HK-2 (cell line): ENCODE data around the gene RABEP1.
A peak's percentile ranks its signal among the peaks of the same experiment; 100 is the strongest.
"Not testable (repeated sequence)": the region's sequence is repeated elsewhere in the genome, so short reads cannot be mapped to it uniquely, and the experiment has no call there.

ENCODE experiments used
- DNase-seq: peaks from one replicate; pipeline ENCODE4 v3.0.0-alpha.2; 2018; ENCODE audit not compliant: unreplicated experiment

RABEP1 gene

DNA sequence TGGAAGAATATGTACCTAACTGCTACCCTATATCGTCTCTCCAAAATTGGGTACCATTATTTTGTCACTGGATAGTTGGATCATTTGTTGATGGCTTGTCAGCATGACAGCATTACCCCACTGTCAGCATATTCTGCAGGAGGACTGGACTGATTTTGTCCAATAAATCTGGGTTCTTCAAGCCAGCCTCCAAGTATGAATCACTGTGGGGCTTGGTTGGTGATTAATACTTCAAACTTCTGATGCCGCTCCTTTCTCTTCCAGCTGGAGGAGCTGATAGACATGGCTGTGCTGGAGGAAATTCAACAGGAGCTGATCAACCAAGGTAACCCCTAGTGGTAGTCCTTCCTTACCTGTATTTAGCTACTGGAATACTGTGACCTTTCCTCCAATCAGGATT lies 140.4 kb downstream of the RABEP1 start:
- DNase-seq = peak; percentile 28

DNA sequence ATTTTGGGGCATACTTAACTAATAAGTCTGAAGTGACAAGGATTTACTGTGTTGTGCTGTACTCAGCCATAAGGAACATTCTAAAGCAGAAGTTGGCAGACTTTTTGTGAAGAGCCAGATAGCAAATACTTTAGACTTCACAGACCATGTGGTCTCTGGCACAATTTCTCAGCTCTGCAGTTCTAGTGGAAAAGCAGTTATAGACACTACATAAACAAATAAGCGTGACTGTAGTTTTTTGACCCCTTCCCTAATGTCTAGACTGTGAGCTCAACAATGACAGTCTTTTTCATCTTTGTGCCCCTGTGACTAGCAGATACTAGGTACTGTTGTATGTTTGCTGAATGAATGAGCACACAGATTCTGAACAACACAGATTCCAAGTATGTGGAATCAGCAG lies 142.8 kb downstream of the RABEP1 start:
- no peak for DNase-seq

DNA sequence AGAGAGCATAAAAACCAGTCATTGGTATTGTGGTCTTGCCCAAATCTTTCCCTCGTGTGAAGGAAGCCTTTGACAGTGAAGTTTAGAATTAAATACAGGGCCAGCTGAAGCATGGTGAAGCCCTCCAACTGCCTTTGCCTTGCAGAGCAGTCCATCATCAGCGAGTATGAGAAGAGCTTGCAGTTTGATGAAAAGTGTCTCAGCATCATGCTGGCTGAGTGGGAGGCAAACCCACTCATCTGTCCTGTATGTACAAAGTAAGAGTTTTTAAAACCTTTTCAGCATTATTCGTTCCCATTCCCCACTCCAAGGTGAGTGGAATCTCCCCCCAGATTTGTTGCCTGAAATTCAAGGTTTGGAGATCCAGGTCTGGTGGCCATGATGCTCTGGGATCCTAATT lies 143.7 kb downstream of the RABEP1 start:
- DNase-seq = no peak

DNA sequence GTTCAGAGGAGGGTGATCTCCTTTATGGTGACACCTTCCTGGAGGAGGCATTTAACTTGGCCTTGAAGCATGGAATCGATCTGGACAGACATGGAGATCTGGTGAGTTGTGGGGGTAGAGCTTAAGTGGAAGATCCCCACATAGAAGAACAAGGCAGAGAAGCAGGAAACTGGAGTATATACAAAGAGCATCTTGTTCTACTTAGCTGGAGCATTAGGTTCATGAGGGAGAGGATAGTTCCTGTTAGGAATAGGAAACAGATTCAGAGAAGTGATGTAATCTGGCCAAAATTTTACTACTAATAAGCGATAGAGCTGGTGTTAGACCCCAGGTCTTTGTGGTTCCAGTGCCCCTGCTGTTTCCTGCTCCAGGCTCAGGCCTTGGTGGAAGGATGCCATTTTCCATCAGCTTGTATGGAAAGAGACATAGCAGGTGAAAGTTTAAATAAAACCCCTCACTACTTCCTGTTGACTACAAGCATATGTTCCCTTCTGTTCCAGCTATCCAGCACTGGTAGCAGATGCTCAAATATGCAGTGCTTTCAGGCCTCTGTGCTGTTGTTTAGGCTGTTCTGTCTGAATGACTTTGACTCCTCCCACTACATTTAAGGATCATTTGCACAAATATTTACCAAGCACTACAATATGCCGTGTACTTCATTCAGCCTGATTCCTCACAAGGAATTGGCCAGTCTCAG lies 147.3 kb downstream of the RABEP1 start:
- no peak for DNase-seq

DNA sequence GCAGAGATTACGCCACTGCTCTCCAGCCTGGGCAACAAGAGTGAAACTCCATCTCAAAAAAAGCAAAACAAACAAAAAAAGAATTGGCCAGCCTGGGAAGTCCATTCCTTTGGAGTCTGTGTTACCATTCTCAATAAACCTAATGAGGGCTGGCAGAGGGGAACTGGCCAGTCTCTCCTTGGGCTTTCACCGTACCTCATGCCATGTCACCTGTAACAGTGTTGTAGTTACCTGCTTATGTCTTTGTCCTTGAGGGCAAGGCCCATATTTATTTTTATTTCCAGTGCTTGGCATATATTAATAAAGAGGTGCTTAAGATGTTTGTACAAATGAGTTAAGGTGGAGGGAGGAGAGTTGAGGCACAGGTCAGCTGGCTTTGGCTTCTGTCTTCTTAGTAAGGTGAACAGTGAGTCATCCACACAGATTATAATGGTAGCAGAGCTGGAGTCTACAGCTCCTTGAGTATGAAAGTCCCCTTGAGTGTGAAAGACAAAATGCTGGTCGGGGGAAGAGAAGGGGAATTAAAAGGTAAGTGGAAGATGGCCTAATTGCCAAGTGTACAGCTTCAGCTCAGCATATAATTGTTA lies 148.4 kb downstream of the RABEP1 start:
- no peak for DNase-seq

DNA sequence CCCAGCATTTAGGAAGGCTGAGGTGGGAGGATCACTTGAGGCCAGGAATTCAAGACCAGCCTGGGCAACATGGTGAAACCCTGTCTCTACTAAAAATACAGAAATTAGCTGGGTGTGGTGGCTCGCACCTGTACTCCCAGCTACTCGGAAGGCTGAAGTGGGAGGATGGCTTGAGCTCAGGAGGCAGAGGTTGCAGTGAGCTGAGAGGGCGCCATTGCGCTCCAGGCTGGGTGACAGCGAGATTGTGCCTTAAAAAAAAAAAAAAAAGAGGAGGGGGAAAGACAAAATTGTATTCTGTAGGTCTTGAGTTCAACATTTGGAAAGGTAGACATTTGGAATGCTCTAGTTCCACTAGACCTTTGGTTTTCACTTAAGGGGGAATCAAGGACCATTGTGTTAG lies 149.2 kb downstream of the RABEP1 start:
- not testable (repeated sequence) for DNase-seq

DNA sequence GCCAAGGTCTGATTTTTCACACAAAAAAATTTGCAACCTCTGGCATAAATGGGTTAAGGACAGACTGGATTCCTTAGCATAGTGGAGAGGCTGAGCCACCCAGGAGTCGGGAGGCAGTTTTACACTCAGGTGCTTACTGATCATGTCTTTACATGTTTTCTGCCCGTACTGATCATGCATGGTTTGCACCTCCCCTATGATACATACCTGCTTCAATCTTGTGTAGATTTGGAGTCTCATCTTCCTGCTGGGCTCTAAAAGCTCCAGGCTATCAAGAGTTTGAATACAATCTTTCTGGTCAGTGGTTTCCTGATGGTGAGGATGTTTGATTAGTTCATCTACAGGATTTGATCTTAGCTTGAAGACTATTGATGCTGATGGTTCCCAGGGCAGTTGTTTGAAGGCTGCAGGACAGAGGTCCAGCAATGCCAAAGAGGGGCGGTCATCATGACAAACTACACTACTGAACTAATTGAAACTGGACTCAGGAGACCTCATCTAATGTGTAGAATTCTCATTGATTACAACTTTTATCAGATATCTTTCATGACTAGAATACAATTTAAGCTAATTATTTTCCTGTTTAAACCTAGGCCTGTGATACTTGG lies 150.0 kb downstream of the RABEP1 start:
- no peak for DNase-seq

DNA sequence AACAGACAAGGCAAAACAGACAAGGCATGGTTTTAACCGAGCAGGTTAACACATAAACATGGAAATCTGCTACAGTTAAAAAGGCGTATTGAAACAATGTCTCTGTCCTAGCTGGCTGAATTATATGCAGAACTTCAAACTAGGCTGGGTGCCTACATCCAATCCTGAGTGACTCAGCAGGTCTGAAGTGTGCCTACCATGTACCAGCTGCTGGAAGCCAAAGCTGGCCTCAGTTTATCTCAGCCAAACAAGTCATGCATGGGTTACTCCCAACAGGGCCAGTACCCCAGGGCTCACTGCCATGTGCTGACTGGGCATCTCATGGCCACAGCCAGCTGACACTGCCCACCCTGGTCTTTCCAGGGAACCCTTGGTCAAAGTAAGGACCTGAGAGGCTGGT lies 152.9 kb downstream of the RABEP1 start:
- no peak for DNase-seq
